Measurements from ENCODE around the gene COX4I1. TPM values are rescaled to one million over a fixed set of nuclear protein-coding genes. Genes with fewer than 3 reads are reported as not detected.

COX4I1 gene
- polyA plus RNA-seq, 12 donors: 296 to 370 (median 354) TPM; not detected in 1

DNA sequence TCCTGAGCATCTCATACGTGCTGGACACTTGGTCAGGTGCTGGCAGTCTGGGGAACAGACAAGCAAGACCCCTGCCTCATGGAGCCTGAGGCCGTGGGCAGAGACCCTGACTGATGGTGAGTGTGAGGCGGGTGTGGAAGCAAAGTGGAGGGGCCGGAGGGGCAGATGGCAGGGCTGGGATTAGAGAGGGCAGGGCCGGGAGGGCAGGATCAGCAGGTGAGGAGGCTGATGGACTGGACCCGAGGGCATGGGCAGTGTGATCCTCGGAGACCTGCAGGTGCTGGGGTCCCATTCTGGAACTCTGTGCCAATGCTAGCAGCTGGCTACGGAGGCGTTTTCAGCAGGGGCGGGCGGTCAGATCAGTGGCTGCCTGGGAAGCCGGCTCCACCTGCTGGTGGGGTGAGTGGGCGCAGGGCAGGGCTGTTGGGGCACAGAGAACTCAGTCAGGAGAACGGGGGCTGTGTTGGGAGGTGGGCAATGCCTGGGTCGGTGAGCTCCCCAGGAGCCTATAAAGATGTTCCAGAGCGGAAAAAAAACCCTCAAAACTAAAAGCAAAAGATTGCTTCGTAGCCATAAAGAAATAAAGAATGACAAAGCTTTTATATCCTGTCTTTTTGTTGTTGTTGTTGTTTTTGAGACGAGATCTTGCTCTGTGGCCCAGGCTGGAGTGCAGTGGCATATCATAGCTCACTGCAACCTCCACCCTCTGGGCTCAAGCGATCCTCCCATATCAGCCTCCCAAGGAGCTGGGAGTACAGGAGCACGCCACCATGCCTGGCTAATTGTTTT, 39.7 kb upstream of the COX4I1 start:
- no peak for DNase-seq

DNA sequence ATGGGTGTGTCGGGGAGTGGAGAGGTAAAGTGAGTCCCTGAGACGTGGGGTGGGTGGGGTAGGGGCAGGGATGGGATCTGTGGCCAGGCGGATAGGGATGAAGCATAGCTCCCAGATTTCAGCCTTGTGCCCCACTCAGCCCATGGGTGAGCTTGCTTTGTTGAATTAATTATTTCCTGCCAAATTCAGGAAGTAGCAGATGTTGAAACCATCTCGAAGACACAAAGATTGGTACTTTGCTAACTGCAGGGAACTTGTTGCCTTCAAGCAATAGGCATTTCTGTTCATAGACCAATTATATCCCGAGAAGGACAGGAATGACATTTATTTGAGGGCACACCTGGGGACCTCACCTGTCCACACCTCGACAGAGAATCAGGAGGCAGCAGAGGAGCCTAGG, 37.6 kb upstream of the COX4I1 start:
- DNase-seq: no peak

- DNase-seq: no peak
These were observed 36.5 kb upstream of the COX4I1 start for GRCh38 chr16:85762970-85763369.

- DNase-seq: no peak
These were observed 35.9 kb upstream of the COX4I1 start for GRCh38 chr16:85763616-85764015.

DNA sequence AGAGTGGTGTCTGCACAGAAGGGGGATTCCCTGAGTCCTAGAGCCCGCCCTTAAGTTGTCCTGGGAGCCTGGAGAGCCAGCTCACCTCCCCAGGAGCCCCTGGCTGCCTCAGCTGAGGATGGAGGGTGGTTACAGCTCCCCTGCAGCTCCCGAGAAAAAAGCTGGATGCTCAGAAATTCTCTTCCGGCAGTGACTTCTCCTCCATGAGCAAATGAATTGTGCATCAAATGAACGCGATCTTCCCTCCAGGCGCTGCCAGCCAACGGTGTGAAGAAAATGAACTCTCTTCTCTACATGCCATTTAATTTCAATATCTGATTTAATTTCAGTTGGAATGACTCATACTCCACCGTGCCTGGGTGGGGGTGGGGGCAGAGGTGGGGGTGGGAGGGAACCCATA, 34.3 kb upstream of the COX4I1 start:
- no peak for DNase-seq

- no peak for DNase-seq
These were observed 33.7 kb upstream of the COX4I1 start for GRCh38 chr16:85765767-85766166.

GRCh38 chr16:85767531-85767930, 32.0 kb upstream of the COX4I1 start:
- DNase-seq: no peak

- DNase-seq: no peak
These were observed 31.3 kb upstream of the COX4I1 start for GRCh38 chr16:85768199-85768598.

- no peak for DNase-seq
These were observed 28.8 kb upstream of the COX4I1 start for GRCh38 chr16:85770741-85771140.

GRCh38 chr16:85773044-85773443, 26.5 kb upstream of the COX4I1 start:
- no peak for DNase-seq

GRCh38 chr16:85774136-85774535, 25.4 kb upstream of the COX4I1 start:
- DNase-seq: no peak

DNA sequence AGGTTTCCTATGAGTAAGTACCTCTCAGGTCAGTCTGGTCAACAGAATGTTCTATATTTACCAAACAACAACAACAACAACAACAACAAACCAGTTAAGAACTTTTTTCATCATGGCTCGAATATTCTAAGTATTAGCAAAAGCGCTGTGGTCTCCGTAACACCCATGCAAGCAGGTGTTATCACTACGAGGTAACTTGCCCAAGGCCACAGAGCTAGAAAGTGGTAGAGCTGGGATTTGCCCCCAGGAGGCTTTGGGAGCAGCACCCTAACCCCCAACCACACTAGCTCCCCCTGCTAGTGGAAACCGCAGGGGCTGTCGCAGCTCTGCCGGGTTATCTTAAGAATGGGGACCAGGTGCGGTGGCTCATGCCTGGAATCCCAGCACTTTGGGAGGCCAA, 24.7 kb upstream of the COX4I1 start:
- no peak for DNase-seq

DNA sequence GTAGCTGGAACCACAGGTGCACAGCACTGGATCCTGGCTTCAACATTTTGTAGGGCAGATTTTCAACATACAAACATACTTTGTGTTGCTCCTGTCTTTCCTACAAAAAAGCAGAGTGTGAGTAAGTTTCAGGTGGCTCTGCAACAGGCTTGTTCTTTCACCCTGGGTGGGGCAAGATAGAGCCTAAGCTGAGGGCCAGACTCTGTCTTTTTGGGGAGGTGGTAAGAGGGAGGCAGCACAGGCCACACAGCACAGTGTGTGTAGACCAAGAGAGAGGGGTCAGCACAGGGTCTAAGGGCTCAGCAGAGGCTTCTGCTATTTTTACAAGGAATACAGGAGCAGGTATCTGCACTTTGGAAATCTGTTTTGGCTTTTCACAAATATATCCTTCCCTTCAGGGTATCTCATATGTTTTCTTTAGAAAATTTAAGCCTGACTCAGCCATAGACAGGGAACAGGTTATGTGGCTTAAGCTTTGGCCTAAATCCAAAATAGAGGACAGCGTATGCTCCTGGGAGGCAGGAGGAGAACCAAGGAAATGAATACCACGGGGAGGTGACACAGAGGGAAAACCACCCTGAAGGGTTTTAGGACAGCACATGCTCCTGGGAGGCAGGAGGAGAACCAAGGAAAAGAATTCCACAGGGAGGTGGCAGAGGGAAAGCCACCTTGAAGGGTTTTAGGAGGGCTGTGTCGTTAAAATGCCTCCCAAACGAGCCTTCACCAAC, 21.7 kb upstream of the COX4I1 start:
- DNase-seq: no peak

- no peak for DNase-seq
These were observed 20.6 kb upstream of the COX4I1 start for GRCh38 chr16:85778873-85779272.

DNA sequence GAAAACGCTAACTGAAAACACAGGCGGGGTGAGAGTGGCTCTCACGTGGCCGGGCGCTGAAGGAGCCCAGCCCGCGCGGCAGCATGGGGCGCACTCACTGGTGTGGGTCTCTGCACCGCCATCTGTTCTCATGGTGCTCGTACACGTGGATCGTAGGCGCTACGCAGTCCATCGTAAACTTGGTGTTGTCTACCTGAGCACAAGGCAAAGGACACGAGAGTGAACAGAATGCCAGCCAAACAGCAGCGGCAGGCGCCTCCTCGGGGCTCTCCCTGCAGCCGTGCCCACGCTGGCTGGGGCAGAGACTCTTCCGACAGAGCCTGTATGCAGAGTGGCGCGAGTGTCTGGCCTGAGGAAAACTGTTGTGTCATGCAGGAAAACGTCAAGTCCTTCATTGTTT, 19.2 kb upstream of the COX4I1 start:
- no peak for DNase-seq

- DNase-seq: no peak
These were observed 18.3 kb upstream of the COX4I1 start for GRCh38 chr16:85781156-85781555.

DNA sequence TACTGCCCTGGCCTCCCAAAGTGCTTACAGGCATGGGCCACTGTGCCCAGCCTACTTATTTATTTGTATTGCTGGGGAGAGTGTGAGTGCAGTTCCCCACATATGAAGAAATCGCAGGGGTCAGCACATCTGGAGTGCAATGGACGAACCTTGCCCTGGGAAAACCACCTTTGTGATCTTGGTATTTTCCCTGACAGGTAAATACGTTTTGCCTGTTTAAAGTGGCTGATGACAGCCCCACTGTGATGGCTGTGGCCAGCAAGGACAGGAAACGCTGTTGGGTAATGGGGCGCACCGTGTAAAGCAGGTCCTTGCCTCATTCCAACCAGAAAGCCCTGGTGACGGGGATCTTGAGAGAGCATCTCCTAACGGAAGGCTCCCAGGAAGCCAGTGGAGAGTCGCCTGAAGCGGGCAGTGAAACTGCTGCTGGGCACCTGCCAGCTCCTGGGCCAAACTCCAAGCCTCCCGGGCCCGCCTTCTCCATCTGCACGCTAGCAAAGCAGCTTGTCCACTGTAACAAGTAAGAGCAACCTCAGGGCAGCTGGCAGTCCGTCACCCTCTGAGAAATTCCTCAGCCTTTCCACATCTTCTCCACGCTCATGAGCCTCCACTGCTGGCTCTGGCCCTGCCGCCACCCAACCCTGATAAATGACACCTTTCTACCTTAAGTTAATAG, 17.7 kb upstream of the COX4I1 start:
- DNase-seq: no peak

DNA sequence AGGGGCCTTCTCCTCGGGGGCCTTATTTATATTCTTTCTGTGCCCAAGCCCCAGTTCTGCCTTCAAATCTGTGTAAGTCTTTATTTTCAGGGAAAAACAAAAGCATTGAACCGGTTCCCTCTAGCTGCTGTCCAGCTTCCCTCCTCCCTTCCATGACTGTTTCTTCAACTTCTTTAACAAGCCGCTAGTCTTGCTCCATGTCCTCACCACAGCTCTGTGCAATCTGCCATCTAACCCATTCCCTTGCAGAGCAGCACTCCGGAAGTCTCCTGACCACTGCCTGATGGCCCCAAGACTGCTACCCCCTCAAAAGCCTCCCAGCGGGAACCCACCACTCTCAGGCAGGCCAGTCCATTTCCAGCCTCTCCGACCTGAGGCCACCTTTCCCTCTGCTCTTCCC, 17.0 kb upstream of the COX4I1 start:
- no peak for DNase-seq

- no peak for DNase-seq
These were observed 16.1 kb upstream of the COX4I1 start for GRCh38 chr16:85783441-85783840.

- DNase-seq: no peak
These were observed 14.7 kb upstream of the COX4I1 start for GRCh38 chr16:85784813-85785212.

DNA sequence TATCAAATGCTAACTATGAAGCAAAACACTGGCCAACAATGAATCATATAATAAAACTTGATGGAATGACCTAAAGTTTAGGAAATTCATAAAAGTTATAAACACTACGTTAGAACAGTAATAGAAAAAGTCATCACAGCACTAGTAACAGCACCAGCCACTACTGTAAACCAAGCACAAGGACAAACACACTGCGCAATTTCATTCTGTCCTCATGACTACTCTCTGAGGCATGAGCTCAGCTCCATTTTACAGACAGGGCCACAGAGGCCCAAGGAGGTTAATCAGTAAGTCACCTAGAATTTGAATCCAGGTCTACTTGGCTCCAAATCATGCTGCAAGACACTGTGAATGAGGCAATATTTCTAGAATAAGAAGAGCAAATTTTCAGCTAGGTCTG, 13.6 kb upstream of the COX4I1 start:
- DNase-seq: no peak

DNA sequence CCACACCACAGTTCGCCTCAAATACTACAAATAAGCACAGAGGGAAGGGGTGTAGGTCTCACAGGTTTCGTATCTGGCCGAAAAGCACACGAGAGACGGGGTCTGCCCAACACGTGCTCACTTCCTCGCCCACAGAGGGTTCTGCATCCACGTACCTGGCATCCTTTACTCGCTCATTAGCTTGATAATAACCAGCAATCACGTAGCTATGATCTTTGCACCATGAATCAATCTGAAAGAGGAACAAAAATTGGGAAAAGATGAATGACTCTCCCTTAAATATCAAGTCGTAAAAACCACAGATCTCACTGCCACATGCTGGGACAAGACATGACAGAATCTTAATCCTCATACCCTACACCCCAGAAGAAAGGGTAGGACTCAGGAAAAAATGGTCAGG, 10.7 kb upstream of the COX4I1 start:
- DNase-seq: no peak

DNA sequence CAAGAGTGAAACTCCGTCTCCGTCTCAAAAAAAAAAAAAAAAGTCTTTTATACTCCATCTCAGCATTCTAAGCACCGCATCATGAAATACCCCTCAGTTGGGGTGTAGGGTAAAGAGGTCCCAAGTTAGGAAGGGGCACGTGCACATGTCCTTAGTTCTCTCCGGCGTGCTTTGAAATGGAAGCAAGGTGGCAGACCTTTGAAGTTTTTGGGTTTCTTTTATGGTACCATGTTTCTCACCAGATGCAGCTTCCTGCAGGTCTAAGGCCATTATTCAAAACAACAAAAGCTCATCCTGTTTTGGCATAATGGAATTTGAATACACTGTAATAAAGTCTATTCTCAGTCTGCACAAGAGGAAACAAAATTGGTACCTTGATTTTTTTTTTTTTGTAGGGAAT, 9.7 kb upstream of the COX4I1 start:
- DNase-seq: no peak

Data from muscle of arm (tissue), 12 donors.